MM.1S (cell line): ENCODE measurements around the gene TMEM154.

ENCODE experiments used
- EZH2 ChIP-seq: fragments of 300-600 bp; sonication (generic); optimal IDR thresholded peaks from 2 replicates; pipeline ENCODE3; 2017; ENCODE audit warnings: low read depth, mild to moderate bottlenecking, antibody characterized with exemption, low read length, mixed read lengths
- TF ChIP-seq, protein P1 (sequence below): fragments of 300-600 bp; sonication (generic); IDR thresholded peaks from 2 replicates; pipeline ENCODE4 v1.5.1; 2016; ENCODE audit warnings: antibody characterized with exemption, low read length, mixed read lengths

DNA sequence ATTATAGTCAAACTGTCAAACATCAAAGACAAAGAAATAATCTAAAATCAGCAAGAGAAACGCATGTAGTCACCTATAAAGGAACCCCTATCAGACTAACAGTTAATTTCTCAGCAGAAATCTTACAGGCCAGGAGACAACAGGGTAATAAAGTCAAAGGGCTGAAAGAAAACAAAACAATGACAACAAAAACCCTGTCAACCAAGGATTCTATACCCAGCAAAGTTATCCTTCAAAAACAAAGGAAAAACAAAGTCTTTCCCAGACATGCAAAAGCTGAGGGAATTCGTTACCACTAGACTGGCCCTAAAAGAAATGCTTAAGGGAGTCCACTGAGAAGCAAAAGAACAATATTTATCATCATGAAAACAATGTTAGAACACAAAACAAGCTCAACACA is 22.1 kb downstream of the TMEM154 start:
- TF ChIP-seq, protein P1, sequence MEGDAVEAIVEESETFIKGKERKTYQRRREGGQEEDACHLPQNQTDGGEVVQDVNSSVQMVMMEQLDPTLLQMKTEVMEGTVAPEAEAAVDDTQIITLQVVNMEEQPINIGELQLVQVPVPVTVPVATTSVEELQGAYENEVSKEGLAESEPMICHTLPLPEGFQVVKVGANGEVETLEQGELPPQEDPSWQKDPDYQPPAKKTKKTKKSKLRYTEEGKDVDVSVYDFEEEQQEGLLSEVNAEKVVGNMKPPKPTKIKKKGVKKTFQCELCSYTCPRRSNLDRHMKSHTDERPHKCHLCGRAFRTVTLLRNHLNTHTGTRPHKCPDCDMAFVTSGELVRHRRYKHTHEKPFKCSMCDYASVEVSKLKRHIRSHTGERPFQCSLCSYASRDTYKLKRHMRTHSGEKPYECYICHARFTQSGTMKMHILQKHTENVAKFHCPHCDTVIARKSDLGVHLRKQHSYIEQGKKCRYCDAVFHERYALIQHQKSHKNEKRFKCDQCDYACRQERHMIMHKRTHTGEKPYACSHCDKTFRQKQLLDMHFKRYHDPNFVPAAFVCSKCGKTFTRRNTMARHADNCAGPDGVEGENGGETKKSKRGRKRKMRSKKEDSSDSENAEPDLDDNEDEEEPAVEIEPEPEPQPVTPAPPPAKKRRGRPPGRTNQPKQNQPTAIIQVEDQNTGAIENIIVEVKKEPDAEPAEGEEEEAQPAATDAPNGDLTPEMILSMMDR = no peak
- no peak for TF ChIP-seq EZH2
